ENCODE results near the gene RNF212. TPM values are rescaled to one million over a fixed set of nuclear protein-coding genes. Genes with fewer than 3 reads are reported as not detected.

Gene RNF212
- total and polyA plus RNA-seq, 2 experiments from 2014 or later, result 17.0 to 20.6 TPM

DNA sequence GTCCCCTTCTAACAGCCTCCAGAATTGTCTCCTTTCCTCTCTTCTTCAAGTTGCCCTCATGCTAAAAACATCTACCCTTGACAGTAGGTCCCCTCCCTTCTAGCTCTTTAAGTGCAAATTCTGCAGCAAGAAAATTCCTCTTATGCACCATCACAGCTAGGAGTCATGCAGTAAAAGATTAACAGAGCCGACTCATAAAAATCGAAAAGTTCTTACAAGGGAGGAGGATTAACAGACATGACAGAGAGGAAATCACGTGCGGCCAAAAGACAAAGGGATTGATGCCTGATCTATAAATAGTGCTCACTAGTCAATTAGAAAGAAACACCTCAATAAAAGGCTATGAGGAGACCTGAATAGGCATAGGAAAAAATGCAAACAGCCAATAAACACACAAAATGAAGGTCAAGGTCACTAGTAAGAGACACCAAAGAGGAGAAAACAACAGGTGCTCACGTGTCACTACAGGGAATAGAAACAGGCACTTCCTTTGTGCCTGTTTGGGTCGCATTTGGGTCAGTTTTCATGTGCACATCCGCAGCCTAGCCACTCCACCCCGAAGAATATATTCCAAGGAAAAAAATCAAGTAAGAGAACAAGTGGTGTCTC is 3.4 kb downstream of the RNF212 start:
- H3K27me3 Mint-ChIP-seq (ENCODE audit: insufficient read depth, low read depth, poor library complexity), result peaks cover 18% of the 10 kb centered on the region

More for the DNA sequence above, 3.4 kb downstream of the RNF212 start:
- Histone ChIP-seq H3K27ac (ENCODE audit: low read depth) (no peak overlapping the region), H3K4me1 (ENCODE audit: insufficient read depth) (peaks cover 4% of the 10 kb centered on the region; the same call in 1 of the 2 replicates), H3K4me3 (no peak overlapping the region), H4K20me1 (replicated peaks; ENCODE audit: insufficient read depth) (peaks cover 6% of the 10 kb centered on the region; the same call in 1 of the 2 replicates), H3K9me2 (ENCODE audit: insufficient read depth) (no peaks in the 10 kb centered on the region), H3K4me2 (no peak overlapping the region), H3K27me3 (ENCODE audit: insufficient read depth) (peaks cover 16% of the 10 kb centered on the region; the same call in 1 of the 2 replicates), H3K36me3 (ENCODE audit: insufficient read depth) (no peaks in the 10 kb centered on the region), H3F3A (replicated peaks; ENCODE audit: low read depth) (no peaks in the 10 kb centered on the region), H2AFZ (no peak overlapping the region), H3K79me2 (replicated peaks; ENCODE audit: insufficient read depth) (peaks cover 12% of the 10 kb centered on the region; the same call in 1 of the 2 replicates)
- no peak for ATAC-seq
- TF ChIP-seq EZH2phosphoT487 (IDR thresholded peaks at IDR 0.05; ENCODE audit: unreplicated experiment) (no peak), NANOG (IDR thresholded peaks at IDR 0.05; ENCODE audit: borderline replicate concordance) (no peak), STAT1 (IDR thresholded peaks at IDR 0.05; ENCODE audit: unreplicated experiment) (no peak), EZH2 (IDR thresholded peaks at IDR 0.05; ENCODE audit: low read depth, unreplicated experiment) (no peak), CREB1 (CRISPR knock-in tag; IDR thresholded peaks at IDR 0.05; ENCODE audit: low read depth) (no peak), ZNF114 (CRISPR knock-in tag; IDR thresholded peaks at IDR 0.05) (no peak), POLR2AphosphoS5 (IDR thresholded peaks at IDR 0.05; ENCODE audit: low read depth) (no peak), ETS1 (IDR thresholded peaks at IDR 0.05) (no peak), JUNB (IDR thresholded peaks at IDR 0.05; ENCODE audit: unreplicated experiment) (no peak), ZNF331 (CRISPR knock-in tag; IDR thresholded peaks at IDR 0.05; ENCODE audit: low read depth) (no peak), REST (IDR thresholded peaks at IDR 0.05; ENCODE audit: unreplicated experiment) (no peak)
- TF ChIP-seq, protein P1, sequence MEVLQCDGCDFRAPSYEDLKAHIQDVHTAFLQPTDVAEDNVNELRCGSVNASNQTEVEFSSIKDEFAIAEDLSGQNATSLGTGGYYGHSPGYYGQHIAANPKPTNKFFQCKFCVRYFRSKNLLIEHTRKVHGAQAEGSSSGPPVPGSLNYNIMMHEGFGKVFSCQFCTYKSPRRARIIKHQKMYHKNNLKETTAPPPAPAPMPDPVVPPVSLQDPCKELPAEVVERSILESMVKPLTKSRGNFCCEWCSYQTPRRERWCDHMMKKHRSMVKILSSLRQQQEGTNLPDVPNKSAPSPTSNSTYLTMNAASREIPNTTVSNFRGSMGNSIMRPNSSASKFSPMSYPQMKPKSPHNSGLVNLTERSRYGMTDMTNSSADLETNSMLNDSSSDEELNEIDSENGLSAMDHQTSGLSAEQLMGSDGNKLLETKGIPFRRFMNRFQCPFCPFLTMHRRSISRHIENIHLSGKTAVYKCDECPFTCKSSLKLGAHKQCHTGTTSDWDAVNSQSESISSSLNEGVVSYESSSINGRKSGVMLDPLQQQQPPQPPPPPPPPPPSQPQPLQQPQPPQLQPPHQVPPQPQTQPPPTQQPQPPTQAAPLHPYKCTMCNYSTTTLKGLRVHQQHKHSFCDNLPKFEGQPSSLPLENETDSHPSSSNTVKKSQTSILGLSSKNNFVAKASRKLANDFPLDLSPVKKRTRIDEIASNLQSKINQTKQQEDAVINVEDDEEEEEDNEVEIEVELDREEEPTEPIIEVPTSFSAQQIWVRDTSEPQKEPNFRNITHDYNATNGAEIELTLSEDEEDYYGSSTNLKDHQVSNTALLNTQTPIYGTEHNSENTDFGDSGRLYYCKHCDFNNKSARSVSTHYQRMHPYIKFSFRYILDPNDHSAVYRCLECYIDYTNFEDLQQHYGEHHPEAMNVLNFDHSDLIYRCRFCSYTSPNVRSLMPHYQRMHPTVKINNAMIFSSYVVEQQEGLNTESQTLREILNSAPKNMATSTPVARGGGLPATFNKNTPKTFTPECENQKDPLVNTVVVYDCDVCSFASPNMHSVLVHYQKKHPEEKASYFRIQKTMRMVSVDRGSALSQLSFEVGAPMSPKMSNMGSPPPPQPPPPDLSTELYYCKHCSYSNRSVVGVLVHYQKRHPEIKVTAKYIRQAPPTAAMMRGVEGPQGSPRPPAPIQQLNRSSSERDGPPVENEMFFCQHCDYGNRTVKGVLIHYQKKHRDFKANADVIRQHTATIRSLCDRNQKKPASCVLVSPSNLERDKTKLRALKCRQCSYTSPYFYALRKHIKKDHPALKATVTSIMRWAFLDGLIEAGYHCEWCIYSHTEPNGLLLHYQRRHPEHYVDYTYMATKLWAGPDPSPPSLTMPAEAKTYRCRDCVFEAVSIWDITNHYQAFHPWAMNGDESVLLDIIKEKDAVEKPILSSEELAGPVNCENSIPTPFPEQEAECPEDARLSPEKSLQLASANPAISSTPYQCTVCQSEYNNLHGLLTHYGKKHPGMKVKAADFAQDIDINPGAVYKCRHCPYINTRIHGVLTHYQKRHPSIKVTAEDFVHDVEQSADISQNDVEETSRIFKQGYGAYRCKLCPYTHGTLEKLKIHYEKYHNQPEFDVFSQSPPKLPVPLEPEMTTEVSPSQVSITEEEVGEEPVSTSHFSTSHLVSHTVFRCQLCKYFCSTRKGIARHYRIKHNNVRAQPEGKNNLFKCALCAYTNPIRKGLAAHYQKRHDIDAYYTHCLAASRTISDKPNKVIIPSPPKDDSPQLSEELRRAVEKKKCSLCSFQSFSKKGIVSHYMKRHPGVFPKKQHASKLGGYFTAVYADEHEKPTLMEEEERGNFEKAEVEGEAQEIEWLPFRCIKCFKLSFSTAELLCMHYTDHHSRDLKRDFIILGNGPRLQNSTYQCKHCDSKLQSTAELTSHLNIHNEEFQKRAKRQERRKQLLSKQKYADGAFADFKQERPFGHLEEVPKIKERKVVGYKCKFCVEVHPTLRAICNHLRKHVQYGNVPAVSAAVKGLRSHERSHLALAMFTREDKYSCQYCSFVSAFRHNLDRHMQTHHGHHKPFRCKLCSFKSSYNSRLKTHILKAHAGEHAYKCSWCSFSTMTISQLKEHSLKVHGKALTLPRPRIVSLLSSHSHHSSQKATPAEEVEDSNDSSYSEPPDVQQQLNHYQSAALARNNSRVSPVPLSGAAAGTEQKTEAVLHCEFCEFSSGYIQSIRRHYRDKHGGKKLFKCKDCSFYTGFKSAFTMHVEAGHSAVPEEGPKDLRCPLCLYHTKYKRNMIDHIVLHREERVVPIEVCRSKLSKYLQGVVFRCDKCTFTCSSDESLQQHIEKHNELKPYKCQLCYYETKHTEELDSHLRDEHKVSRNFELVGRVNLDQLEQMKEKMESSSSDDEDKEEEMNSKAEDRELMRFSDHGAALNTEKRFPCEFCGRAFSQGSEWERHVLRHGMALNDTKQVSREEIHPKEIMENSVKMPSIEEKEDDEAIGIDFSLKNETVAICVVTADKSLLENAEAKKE (CRISPR knock-in tag; IDR thresholded peaks at IDR 0.05), result no peak
- TF ChIP-seq, protein P2, sequence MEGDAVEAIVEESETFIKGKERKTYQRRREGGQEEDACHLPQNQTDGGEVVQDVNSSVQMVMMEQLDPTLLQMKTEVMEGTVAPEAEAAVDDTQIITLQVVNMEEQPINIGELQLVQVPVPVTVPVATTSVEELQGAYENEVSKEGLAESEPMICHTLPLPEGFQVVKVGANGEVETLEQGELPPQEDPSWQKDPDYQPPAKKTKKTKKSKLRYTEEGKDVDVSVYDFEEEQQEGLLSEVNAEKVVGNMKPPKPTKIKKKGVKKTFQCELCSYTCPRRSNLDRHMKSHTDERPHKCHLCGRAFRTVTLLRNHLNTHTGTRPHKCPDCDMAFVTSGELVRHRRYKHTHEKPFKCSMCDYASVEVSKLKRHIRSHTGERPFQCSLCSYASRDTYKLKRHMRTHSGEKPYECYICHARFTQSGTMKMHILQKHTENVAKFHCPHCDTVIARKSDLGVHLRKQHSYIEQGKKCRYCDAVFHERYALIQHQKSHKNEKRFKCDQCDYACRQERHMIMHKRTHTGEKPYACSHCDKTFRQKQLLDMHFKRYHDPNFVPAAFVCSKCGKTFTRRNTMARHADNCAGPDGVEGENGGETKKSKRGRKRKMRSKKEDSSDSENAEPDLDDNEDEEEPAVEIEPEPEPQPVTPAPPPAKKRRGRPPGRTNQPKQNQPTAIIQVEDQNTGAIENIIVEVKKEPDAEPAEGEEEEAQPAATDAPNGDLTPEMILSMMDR (conservative IDR thresholded peaks at IDR 0.05; ENCODE audit: low read depth in 2 of 2), result no peak
- Mint-ChIP-seq H3K27ac (no peak overlapping the region), H3K9me3 (peaks cover 4% of the 10 kb centered on the region; the same call in 1 of the 3 replicates), H3K4me1 (peaks cover 17% of the 10 kb centered on the region), H3K36me3 (ENCODE audit: low read depth) (no peaks in the 10 kb centered on the region; the same call in 2 of the 3 replicates), H3K4me3 (no peak overlapping the region)
- no peak for DNase-seq (ENCODE audit: low spot score)

Data from GM23338 (cell line).